Peyer's patch (tissue), 4 donors: ENCODE results near the gene OTX2.

Experiments used
- POLR2A ChIP-seq, 2 donors: fragments of 450-650 bp; IDR thresholded peaks; one replicate each; pipeline ENCODE4 v1.5.1; 2017; ENCODE audit warnings: antibody characterized with exemption in 2 of 2, mild to moderate bottlenecking in 2 of 2, moderate library complexity in 2 of 2
- TF ChIP-seq, protein P1 (sequence below), 6 experiments: fragments of 450-650 bp in 4 of 6; fragments of 200-600 bp in 2 of 6; sonication (generic) in 1 of 6; IDR thresholded peaks; one replicate each; pipeline ENCODE4 v1.5.1; 2017 to 2019; ENCODE audit warnings: antibody characterized with exemption in 6 of 6, mild to moderate bottlenecking in 3 of 6, moderate library complexity in 1 of 6

DNA sequence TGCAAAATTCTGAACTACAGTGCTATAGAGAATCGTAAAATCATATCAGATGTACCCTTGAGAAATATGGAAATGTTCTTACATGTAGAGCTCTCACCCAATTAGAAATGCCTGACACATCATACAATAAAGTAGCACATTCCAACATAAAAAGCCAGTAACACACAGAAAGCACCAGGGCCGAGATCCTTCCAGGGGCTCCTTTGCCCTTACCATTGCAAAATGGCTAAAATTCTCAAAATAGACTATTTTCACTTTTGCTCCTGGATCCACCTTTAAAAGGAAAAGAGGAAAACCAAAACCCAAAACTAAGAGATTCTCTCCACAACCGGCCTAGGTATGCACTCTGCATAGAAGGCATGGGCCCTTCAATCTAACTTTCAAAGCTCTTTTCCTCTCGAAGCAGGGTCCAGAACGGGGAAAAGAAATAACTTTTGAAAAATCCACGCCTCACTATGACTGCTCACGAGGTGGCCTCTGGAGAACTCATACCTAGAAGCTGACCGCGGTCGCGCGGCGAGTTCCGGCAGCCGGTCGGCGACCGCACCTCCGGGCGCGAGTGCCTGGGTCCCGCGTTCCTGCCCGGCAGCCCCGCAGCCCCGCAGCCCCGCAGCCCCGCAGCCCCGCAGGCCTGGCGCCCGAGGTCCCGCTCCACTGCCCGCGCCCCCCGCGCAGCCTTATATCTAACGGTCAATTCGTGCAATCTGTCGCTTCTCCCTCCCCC is 2.7 kb downstream of the OTX2 start:
- TF ChIP-seq POLR2A (IDR thresholded peaks at IDR 0.05) = no peak
- TF ChIP-seq, protein P1, sequence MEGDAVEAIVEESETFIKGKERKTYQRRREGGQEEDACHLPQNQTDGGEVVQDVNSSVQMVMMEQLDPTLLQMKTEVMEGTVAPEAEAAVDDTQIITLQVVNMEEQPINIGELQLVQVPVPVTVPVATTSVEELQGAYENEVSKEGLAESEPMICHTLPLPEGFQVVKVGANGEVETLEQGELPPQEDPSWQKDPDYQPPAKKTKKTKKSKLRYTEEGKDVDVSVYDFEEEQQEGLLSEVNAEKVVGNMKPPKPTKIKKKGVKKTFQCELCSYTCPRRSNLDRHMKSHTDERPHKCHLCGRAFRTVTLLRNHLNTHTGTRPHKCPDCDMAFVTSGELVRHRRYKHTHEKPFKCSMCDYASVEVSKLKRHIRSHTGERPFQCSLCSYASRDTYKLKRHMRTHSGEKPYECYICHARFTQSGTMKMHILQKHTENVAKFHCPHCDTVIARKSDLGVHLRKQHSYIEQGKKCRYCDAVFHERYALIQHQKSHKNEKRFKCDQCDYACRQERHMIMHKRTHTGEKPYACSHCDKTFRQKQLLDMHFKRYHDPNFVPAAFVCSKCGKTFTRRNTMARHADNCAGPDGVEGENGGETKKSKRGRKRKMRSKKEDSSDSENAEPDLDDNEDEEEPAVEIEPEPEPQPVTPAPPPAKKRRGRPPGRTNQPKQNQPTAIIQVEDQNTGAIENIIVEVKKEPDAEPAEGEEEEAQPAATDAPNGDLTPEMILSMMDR (IDR thresholded peaks at IDR 0.05) = no peak
